HG03469 (cell line): ENCODE data around the gene TLX2.
A peak's percentile ranks its signal among the peaks of the same experiment; 100 is the strongest.

Source experiments
- ATAC-seq: cut with Tn5 transposase; IDR thresholded peaks from one replicate; pipeline ENCODE4 v1.9.1; 2021; ENCODE audit warnings: mild to moderate bottlenecking, moderate library complexity, moderate number of reproducible peaks; ENCODE audit not compliant: unreplicated experiment

TLX2 gene

GRCh38 chr2:74511104-74511989 is 2.9 kb upstream of the TLX2 start:
- no peak for ATAC-seq

GRCh38 chr2:74512744-74513604 is 1.3 kb upstream of the TLX2 start:
- ATAC-seq: no peak

GRCh38 chr2:74513605-74514367 is 464 bp upstream of the TLX2 start:
- ATAC-seq: no peak

GRCh38 chr2:74515271-74515980 is 1.2 kb downstream of the TLX2 start:
- no peak for ATAC-seq

- no peak for ATAC-seq
Observed at GRCh38 chr2:74515981-74516633, 1.9 kb downstream of the TLX2 start.

- ATAC-seq: no peak
Observed at GRCh38 chr2:74516650-74517049, 2.4 kb downstream of the TLX2 start.

GRCh38 chr2:74522516-74522915 is 8.3 kb downstream of the TLX2 start:
- ATAC-seq: no peak

- no peak for ATAC-seq
Observed at GRCh38 chr2:74524005-74524404, 9.8 kb downstream of the TLX2 start.

GRCh38 chr2:74524955-74525716 is 10.9 kb downstream of the TLX2 start:
- ATAC-seq: no peak

GRCh38 chr2:74525717-74526648 is 11.7 kb downstream of the TLX2 start, which contains the start of gene DQX1:
TSS of gene DQX1 (minus strand) at chr2:74526231. CDS start at chr2:74525729, 502 bp downstream.
- no peak for ATAC-seq

GRCh38 chr2:74526649-74527230 is 12.5 kb downstream of the TLX2 start:
- ATAC-seq: no peak

- no peak for ATAC-seq
Observed at GRCh38 chr2:74527741-74528140, 13.5 kb downstream of the TLX2 start.

GRCh38 chr2:74528600-74529356 is 14.5 kb downstream of the TLX2 start:
- ATAC-seq: peak; percentile 1

- peak; percentile 75 for ATAC-seq
Observed at GRCh38 chr2:74529357-74530238, 15.3 kb downstream of the TLX2 start, which contains the start of the genes AUP1 and HTRA2. TSS of gene AUP1 (minus strand) at chr2:74529706. CDS start at chr2:74529629, 77 bp downstream. TSS of gene HTRA2 (plus strand) at chr2:74529933. CDS start at chr2:74530007, 74 bp downstream.
